ENCODE measurements around the gene PTGIS.

- TF ChIP-seq, protein P1, sequence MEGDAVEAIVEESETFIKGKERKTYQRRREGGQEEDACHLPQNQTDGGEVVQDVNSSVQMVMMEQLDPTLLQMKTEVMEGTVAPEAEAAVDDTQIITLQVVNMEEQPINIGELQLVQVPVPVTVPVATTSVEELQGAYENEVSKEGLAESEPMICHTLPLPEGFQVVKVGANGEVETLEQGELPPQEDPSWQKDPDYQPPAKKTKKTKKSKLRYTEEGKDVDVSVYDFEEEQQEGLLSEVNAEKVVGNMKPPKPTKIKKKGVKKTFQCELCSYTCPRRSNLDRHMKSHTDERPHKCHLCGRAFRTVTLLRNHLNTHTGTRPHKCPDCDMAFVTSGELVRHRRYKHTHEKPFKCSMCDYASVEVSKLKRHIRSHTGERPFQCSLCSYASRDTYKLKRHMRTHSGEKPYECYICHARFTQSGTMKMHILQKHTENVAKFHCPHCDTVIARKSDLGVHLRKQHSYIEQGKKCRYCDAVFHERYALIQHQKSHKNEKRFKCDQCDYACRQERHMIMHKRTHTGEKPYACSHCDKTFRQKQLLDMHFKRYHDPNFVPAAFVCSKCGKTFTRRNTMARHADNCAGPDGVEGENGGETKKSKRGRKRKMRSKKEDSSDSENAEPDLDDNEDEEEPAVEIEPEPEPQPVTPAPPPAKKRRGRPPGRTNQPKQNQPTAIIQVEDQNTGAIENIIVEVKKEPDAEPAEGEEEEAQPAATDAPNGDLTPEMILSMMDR (IDR thresholded peaks at IDR 0.05), result no peak
- TF ChIP-seq POLR2A (IDR thresholded peaks at IDR 0.05), result no peak
Measured at GRCh38 chr20:49615401-49616153, 47.6 kb upstream of the PTGIS start.

All from thyroid gland (tissue), 4 donors.